Fibroblast of villous mesenchyme (primary cell): ENCODE results near the gene BAIAP2. TPM values are rescaled to one million over a fixed set of nuclear protein-coding genes. Genes with fewer than 3 reads are reported as not detected.
A peak's percentile ranks its signal among the peaks of the same experiment; 100 is the strongest.

Experiments used
- DNase-seq: peaks from one replicate; pipeline ENCODE4 v3.0.0-alpha.2; 2010; ENCODE audit warnings: low read depth
- H3K4me3 ChIP-seq: 2 replicates; pipeline ENCODE4 v1.5.1; 2011; ENCODE audit warnings: low read depth, mild to moderate bottlenecking, low read length
- CTCF ChIP-seq: IDR thresholded peaks from 2 replicates; pipeline ENCODE4 v1.5.1; 2012; ENCODE audit warnings: low read depth, mild to moderate bottlenecking, low read length; ENCODE audit not compliant: insufficient read depth
- total RNA-seq: library from RNA; depleted of rRNA; stranded (reverse); fragments of >200 nt; gene quantifications from 2 replicates; pipeline ENCODE4 v1.2.3, GENCODE V29; 2012

BAIAP2 gene
- total RNA-seq, 1 donor: 25.0 TPM

- no peak overlapping the region for H3K4me3 ChIP-seq
- DNase-seq: no peak
- TF ChIP-seq CTCF: no peak
Observed at GRCh38 chr17:81138500-81138899, 103.5 kb downstream of the BAIAP2 start.

- no peak overlapping the region for H3K4me3 ChIP-seq
- TF ChIP-seq CTCF: no peak
- DNase-seq: no peak
Observed at GRCh38 chr17:81139428-81139827, 104.5 kb downstream of the BAIAP2 start.

- no peak for DNase-seq
- no peak for TF ChIP-seq CTCF
- no peak overlapping the region for H3K4me3 ChIP-seq
Observed at GRCh38 chr17:81140018-81140417, 105.1 kb downstream of the BAIAP2 start.

- no peak for DNase-seq
- no peak for TF ChIP-seq CTCF
- no peak overlapping the region for H3K4me3 ChIP-seq
Observed at GRCh38 chr17:81140695-81141094, 105.7 kb downstream of the BAIAP2 start.

- TF ChIP-seq CTCF: peak; percentile 75
- no peak overlapping the region for H3K4me3 ChIP-seq
- DNase-seq: peak; percentile 75
Observed at GRCh38 chr17:81142301-81143199, 107.6 kb downstream of the BAIAP2 start.

GRCh38 chr17:81143200-81143527 is 108.2 kb downstream of the BAIAP2 start:
- H3K4me3 ChIP-seq: no peak overlapping the region
- no peak for DNase-seq
- no peak for TF ChIP-seq CTCF
